ENCODE results near the gene NTNG2. TPM values are rescaled to one million over a fixed set of nuclear protein-coding genes. Genes with fewer than 3 reads are reported as not detected.

The NTNG2 gene
- total and polyA plus RNA-seq, 2 donors (not counting 3 experiments of a cell fraction or from before 2014, with no cell fraction given): 0.08 to 0.88 TPM

DNA sequence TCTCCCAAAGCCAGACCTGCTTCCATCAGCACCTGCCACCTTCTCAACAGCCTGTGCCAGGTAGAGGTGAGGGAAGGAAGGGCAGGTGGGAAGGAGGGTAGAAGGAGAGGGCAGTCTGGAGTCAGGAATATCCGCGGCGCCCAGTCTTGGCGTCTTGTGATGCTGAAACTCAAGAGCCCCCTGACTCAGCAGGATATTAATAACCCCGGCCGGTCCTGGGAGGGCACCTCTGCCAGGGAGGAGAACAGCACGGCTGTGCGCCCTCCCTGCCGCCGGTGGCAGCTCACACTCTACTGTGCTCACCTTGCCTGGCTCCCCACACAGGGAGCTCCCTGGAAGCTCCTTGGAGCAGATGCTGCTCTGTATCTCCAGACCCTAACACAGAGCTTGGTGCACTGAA is 11.6 kb upstream of the NTNG2 start:
- POLR2A ChIA-PET: no interaction called here
- DNase-seq (ENCODE audit: low read depth, low spot score) (no peak), FAIRE-seq (no peak)
- H3K9me3 ChIP-seq (replicated peaks; ENCODE audit: control insufficient read depth, insufficient read depth, low read length): no peaks in the 10 kb centered on the region
- H3K4me2 ChIP-seq (ENCODE audit: insufficient read depth, low read length): no peak overlapping the region
- no peaks in the 10 kb centered on the region for H3K79me2 ChIP-seq (ENCODE audit: control insufficient read depth, insufficient read depth, low read length)
- H3K4me1 ChIP-seq (ENCODE audit: control insufficient read depth, extremely low read depth, insufficient read depth, low read length): no peaks in the 10 kb centered on the region
- dilution Hi-C loops (cut with MboI; ENCODE audit: extremely low pct_ligation_motif_present, low sequenced_read_pairs) (no loop called here), intact Hi-C loops (cut with micrococcal nuclease) (no loop called here)
- no peak overlapping the region for H3K4me3 ChIP-seq (replicated peaks in 1 of 3; ENCODE audit: insufficient read depth in 1 of 3, low read depth in 1 of 3, low read length in 3 of 3)
- TF ChIP-seq FOS (IDR thresholded peaks at IDR 0.05; ENCODE audit: borderline replicate concordance, insufficient read depth, low read length): no peak
- TF ChIP-seq POLR2A (IDR thresholded peaks at IDR 0.05; ENCODE audit: low read depth, low read length): no peak
- TF ChIP-seq, protein P1, sequence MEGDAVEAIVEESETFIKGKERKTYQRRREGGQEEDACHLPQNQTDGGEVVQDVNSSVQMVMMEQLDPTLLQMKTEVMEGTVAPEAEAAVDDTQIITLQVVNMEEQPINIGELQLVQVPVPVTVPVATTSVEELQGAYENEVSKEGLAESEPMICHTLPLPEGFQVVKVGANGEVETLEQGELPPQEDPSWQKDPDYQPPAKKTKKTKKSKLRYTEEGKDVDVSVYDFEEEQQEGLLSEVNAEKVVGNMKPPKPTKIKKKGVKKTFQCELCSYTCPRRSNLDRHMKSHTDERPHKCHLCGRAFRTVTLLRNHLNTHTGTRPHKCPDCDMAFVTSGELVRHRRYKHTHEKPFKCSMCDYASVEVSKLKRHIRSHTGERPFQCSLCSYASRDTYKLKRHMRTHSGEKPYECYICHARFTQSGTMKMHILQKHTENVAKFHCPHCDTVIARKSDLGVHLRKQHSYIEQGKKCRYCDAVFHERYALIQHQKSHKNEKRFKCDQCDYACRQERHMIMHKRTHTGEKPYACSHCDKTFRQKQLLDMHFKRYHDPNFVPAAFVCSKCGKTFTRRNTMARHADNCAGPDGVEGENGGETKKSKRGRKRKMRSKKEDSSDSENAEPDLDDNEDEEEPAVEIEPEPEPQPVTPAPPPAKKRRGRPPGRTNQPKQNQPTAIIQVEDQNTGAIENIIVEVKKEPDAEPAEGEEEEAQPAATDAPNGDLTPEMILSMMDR (IDR thresholded peaks at IDR 0.05; ENCODE audit: extremely low read depth in 1 of 2, insufficient read depth in 1 of 2, low read depth in 1 of 2, low read length in 2 of 2): no peak
- no peak for TF ChIP-seq GATA2 (IDR thresholded peaks at IDR 0.05; ENCODE audit: insufficient read depth, insufficient read length, low read depth, low read length)
- TF ChIP-seq POLR2AphosphoS5 (IDR thresholded peaks at IDR 0.05; ENCODE audit: insufficient read depth, low read depth, low read length): no peak
- TF ChIP-seq EZH2 (IDR thresholded peaks at IDR 0.05; ENCODE audit: borderline replicate concordance, low read depth, low read length, severe bottlenecking): no peak
- no peak for TF ChIP-seq MYC (IDR thresholded peaks at IDR 0.05; ENCODE audit: low read depth, low read length)
- TF ChIP-seq, protein P2, sequence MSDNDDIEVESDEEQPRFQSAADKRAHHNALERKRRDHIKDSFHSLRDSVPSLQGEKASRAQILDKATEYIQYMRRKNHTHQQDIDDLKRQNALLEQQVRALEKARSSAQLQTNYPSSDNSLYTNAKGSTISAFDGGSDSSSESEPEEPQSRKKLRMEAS (IDR thresholded peaks at IDR 0.05; ENCODE audit: insufficient read depth, insufficient read length): no peak
- no TSS peak for BruUV-seq (replicated peaks)
- no peaks in the 10 kb centered on the region for H3K9me1 ChIP-seq (replicated peaks; ENCODE audit: control insufficient read depth, extremely low read depth, insufficient read depth, low read length)
- peaks cover 4 to 6% of the 10 kb centered on the region in 2 experiments for H3K27me3 ChIP-seq (ENCODE audit: control insufficient read depth in 2 of 2, insufficient read depth in 2 of 2, low read length in 2 of 2)
- no peak overlapping the region for H3K27ac ChIP-seq (ENCODE audit: insufficient read depth, low read depth, low read length)
- CTCF ChIA-PET: interaction anchor here (3.0 kb wide), 1 partner anchor 20 kb away, joined by 11 read pairs; no protein-coding TSS in a partner anchor
- H3K36me3 ChIP-seq (ENCODE audit: control insufficient read depth in 2 of 2, extremely low read depth in 1 of 2, insufficient read depth in 2 of 2, low read length in 2 of 2): no peaks in the 10 kb centered on the region
- no peak overlapping the region for H2AFZ ChIP-seq (ENCODE audit: low read depth, low read length)
- no peaks in the 10 kb centered on the region for H4K20me1 ChIP-seq (replicated peaks; ENCODE audit: control insufficient read depth, extremely low read depth, insufficient read depth, low read length)
- H3K9ac ChIP-seq (replicated peaks; ENCODE audit: extremely low read depth, insufficient read depth, low read length): no peak overlapping the region
